Glutamatergic neuron (in vitro differentiated cells): ENCODE data around the gene FLYWCH1. TPM values are rescaled to one million over a fixed set of nuclear protein-coding genes. Genes with fewer than 3 reads are reported as not detected.

Experiments
- DNase-seq: peaks from one replicate; pipeline ENCODE4 v3.0.0; 2022
- H3K27ac Mint-ChIP-seq: one replicate; pipeline ENCODE4 v1.8.0; 2020; ENCODE audit warnings: mild to moderate bottlenecking, mixed read lengths, inconsistent platforms; ENCODE audit not compliant: unreplicated experiment
- H3K27me3 Mint-ChIP-seq: one replicate; pipeline ENCODE4 v1.8.0; 2020; ENCODE audit warnings: mild to moderate bottlenecking, moderate library complexity, mixed read lengths, inconsistent platforms; ENCODE audit not compliant: unreplicated experiment
- H3K36me3 Mint-ChIP-seq: one replicate; pipeline ENCODE4 v1.8.0; 2020; ENCODE audit warnings: mild to moderate bottlenecking, mixed read lengths, inconsistent platforms; ENCODE audit not compliant: unreplicated experiment
- H3K4me1 Mint-ChIP-seq: one replicate; pipeline ENCODE4 v1.8.0; 2020; ENCODE audit warnings: mild to moderate bottlenecking, low read depth, mixed read lengths, inconsistent platforms; ENCODE audit not compliant: unreplicated experiment
- H3K4me3 Mint-ChIP-seq: one replicate; pipeline ENCODE4 v1.8.0; 2020; ENCODE audit warnings: mild to moderate bottlenecking, mixed read lengths, inconsistent platforms; ENCODE audit not compliant: unreplicated experiment
- H3K9me3 Mint-ChIP-seq: one replicate; pipeline ENCODE4 v1.8.0; 2020; ENCODE audit warnings: mild to moderate bottlenecking, moderate library complexity, mixed read lengths, inconsistent platforms; ENCODE audit not compliant: unreplicated experiment
- CTCF ChIP-seq: fragments of 200-600 bp; sonication (generic); IDR thresholded peaks from one replicate; pipeline ENCODE4 v1.5.0; 2021; ENCODE audit not compliant: partially characterized antibody, unreplicated experiment
- total RNA-seq: library from RNA; stranded (reverse); fragmentation: NEBNext Ultra II Directional; extraction: Animal tissue kit (Norgen Biotek cat#: 25700); gene quantifications from one replicate; pipeline ENCODE4 v1.2.1, GENCODE V29; 2021; ENCODE audit not compliant: unreplicated experiment

Gene FLYWCH1
- total RNA-seq, 1 donor from 2014 or later: 77.1 TPM

GRCh38 chr16:2960183-2961010 lies 48.7 kb downstream of the FLYWCH1 start:
- H3K27ac Mint-ChIP-seq: no peak overlapping the region
- H3K36me3 Mint-ChIP-seq: no peaks in the 10 kb centered on the region
- no peak for DNase-seq
- H3K4me1 Mint-ChIP-seq: no peaks in the 10 kb centered on the region
- peaks cover 9% of the 10 kb centered on the region for H3K27me3 Mint-ChIP-seq
- no peak for TF ChIP-seq CTCF
- no peak overlapping the region for H3K4me3 Mint-ChIP-seq
- H3K9me3 Mint-ChIP-seq: peaks cover 5% of the 10 kb centered on the region

- Mint-ChIP-seq H3K4me3 (no peak overlapping the region), H3K36me3 (no peaks in the 10 kb centered on the region), H3K27ac (no peak overlapping the region), H3K4me1 (no peaks in the 10 kb centered on the region), H3K9me3 (peaks cover 3% of the 10 kb centered on the region), H3K27me3 (peaks cover 5% of the 10 kb centered on the region)
- TF ChIP-seq CTCF: no peak
- DNase-seq: no peak
Measured at GRCh38 chr16:2962334-2963073, 50.8 kb downstream of the FLYWCH1 start.

GRCh38 chr16:2963074-2963722 lies 51.5 kb downstream of the FLYWCH1 start:
- Mint-ChIP-seq H3K36me3 (no peaks in the 10 kb centered on the region), H3K9me3 (peaks cover 5% of the 10 kb centered on the region), H3K27me3 (peaks cover 9% of the 10 kb centered on the region), H3K4me3 (peak overlapping the region; percentile 92), H3K4me1 (peaks cover 2% of the 10 kb centered on the region), H3K27ac (no peak overlapping the region)
- no peak for TF ChIP-seq CTCF
- DNase-seq: no peak

- H3K27ac Mint-ChIP-seq: peak within 1 kb of the TSS; percentile 75
- peak within 1 kb of the TSS; percentile 92 for H3K4me3 Mint-ChIP-seq
- H3K9me3 Mint-ChIP-seq: peaks cover 7% of the 10 kb centered on the region
- peaks cover 13% of the 10 kb centered on the region for H3K27me3 Mint-ChIP-seq
- peak; percentile 79 for DNase-seq
- no peak for TF ChIP-seq CTCF
- no peaks in the 10 kb centered on the region for H3K36me3 Mint-ChIP-seq
- H3K4me1 Mint-ChIP-seq: peaks cover 5% of the 10 kb centered on the region
Measured at GRCh38 chr16:2963723-2964474, 52.2 kb downstream of the FLYWCH1 start, which contains the start of gene KREMEN2. KREMEN2 (plus strand) TSS chr16:2964275; CDS start chr16:2964521, 246 bp downstream.
